ENCODE results near the gene TMPRSS11D.

TMPRSS11D gene

GRCh38 chr4:67910585-67910905, 26.7 kb upstream of the TMPRSS11D start:
- no peak; the same call in 1 of the 2 replicates for TF ChIP-seq CTCF (conservative IDR thresholded peaks at IDR 0.05; ENCODE audit: low read depth, low read length)
- no peaks in the 10 kb centered on the region for H3K4me1 ChIP-seq (ENCODE audit: low read depth, poor library complexity, severe bottlenecking)
- no peaks in the 10 kb centered on the region for H3K36me3 ChIP-seq (ENCODE audit: insufficient read depth)
- no peak overlapping the region for H3K4me2 ChIP-seq
- H3K79me2 ChIP-seq (ENCODE audit: insufficient read depth, low read depth): no peaks in the 10 kb centered on the region
- no peaks in the 10 kb centered on the region for H4K20me1 ChIP-seq (ENCODE audit: insufficient read depth)
- H3K4me3 ChIP-seq (IDR thresholded peaks at IDR 0.05; ENCODE audit: insufficient read depth, low read depth, low read length): no peak overlapping the region
- H3K27me3 ChIP-seq (ENCODE audit: insufficient read depth, low read depth): no peaks in the 10 kb centered on the region
- no peak overlapping the region for H2AFZ ChIP-seq (ENCODE audit: low read depth)
- H3K27ac ChIP-seq: no peak overlapping the region
- H3K9ac ChIP-seq: no peak overlapping the region

GRCh38 chr4:67909905-67910584, 26.2 kb upstream of the TMPRSS11D start:
- Histone ChIP-seq H3K36me3 (ENCODE audit: insufficient read depth) (no peaks in the 10 kb centered on the region), H2AFZ (ENCODE audit: low read depth) (no peak overlapping the region), H4K20me1 (ENCODE audit: insufficient read depth) (no peaks in the 10 kb centered on the region), H3K4me3 (IDR thresholded peaks at IDR 0.05; ENCODE audit: insufficient read depth, low read depth, low read length) (no peak overlapping the region), H3K79me2 (ENCODE audit: insufficient read depth, low read depth) (no peaks in the 10 kb centered on the region), H3K27ac (no peak overlapping the region), H3K9ac (no peak overlapping the region), H3K27me3 (ENCODE audit: insufficient read depth, low read depth) (no peaks in the 10 kb centered on the region), H3K4me2 (no peak overlapping the region), H3K4me1 (ENCODE audit: low read depth, poor library complexity, severe bottlenecking) (no peaks in the 10 kb centered on the region)
- peak; percentile 83 for TF ChIP-seq CTCF (conservative IDR thresholded peaks at IDR 0.05; ENCODE audit: low read depth, low read length)

GRCh38 chr4:67907650-67908049, 23.8 kb upstream of the TMPRSS11D start:
- no peak overlapping the region for H3K4me2 ChIP-seq
- no peak overlapping the region for H3K9ac ChIP-seq
- no peak overlapping the region for H3K4me3 ChIP-seq (IDR thresholded peaks at IDR 0.05; ENCODE audit: insufficient read depth, low read depth, low read length)
- H2AFZ ChIP-seq (ENCODE audit: low read depth): no peak overlapping the region
- H3K79me2 ChIP-seq (ENCODE audit: insufficient read depth, low read depth): no peaks in the 10 kb centered on the region
- no peaks in the 10 kb centered on the region for H3K36me3 ChIP-seq (ENCODE audit: insufficient read depth)
- no peaks in the 10 kb centered on the region for H4K20me1 ChIP-seq (ENCODE audit: insufficient read depth)
- H3K4me1 ChIP-seq (ENCODE audit: low read depth, poor library complexity, severe bottlenecking): no peaks in the 10 kb centered on the region
- no peaks in the 10 kb centered on the region for H3K27me3 ChIP-seq (ENCODE audit: insufficient read depth, low read depth)
- no peak overlapping the region for H3K27ac ChIP-seq
- no peak for TF ChIP-seq CTCF (conservative IDR thresholded peaks at IDR 0.05; ENCODE audit: low read depth, low read length)

- no peaks in the 10 kb centered on the region for H4K20me1 ChIP-seq (ENCODE audit: insufficient read depth)
- H3K79me2 ChIP-seq (ENCODE audit: insufficient read depth, low read depth): no peaks in the 10 kb centered on the region
- no peak for TF ChIP-seq CTCF (conservative IDR thresholded peaks at IDR 0.05; ENCODE audit: low read depth, low read length)
- no peak overlapping the region for H3K27ac ChIP-seq
- H3K9ac ChIP-seq: no peak overlapping the region
- no peak overlapping the region for H3K4me2 ChIP-seq
- H3K4me3 ChIP-seq (IDR thresholded peaks at IDR 0.05; ENCODE audit: insufficient read depth, low read depth, low read length): no peak overlapping the region
- no peaks in the 10 kb centered on the region for H3K36me3 ChIP-seq (ENCODE audit: insufficient read depth)
- H3K27me3 ChIP-seq (ENCODE audit: insufficient read depth, low read depth): no peaks in the 10 kb centered on the region
- no peak overlapping the region for H2AFZ ChIP-seq (ENCODE audit: low read depth)
- H3K4me1 ChIP-seq (ENCODE audit: low read depth, poor library complexity, severe bottlenecking): no peaks in the 10 kb centered on the region
These were observed 15.3 kb upstream of the TMPRSS11D start for GRCh38 chr4:67899096-67899495.
